ENCODE data around the gene SCTR. TPM values are rescaled to one million over a fixed set of nuclear protein-coding genes. Genes with fewer than 3 reads are reported as not detected.

SCTR gene
- total RNA-seq, 3 donors from 2014 or later = not detected

DNA sequence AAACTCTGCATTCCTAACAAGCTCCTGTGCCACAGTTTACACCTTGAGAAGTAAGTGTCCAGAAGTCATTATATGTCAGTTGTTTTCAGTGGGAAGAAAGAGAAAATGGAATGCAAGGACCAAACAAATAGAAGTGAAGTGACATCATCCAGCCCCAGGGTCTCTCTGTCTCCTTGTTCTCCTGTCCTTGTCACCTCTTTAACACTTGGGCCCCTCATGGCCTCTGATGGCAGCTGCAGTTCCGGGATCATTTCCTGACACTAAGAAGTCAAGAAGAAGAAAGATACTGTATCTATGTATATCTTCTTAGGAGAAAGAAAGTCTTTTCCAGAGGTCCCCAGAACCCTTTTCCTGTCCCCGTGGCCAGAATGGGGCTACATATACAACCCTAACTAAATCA lies 17.2 kb upstream of the SCTR start:
- no peak for DNase-seq
- no peaks in the 10 kb centered on the region for H3K36me3 Mint-ChIP-seq (ENCODE audit: insufficient read depth)
- H3K9me3 Mint-ChIP-seq = no peaks in the 10 kb centered on the region
- no peak overlapping the region for H3K4me3 Mint-ChIP-seq
- ATAC-seq = no peak
- H3K27me3 Mint-ChIP-seq (ENCODE audit: low read depth) = peaks cover 53% of the 10 kb centered on the region
- H3K4me1 Mint-ChIP-seq (ENCODE audit: low read depth) = peaks cover 10% of the 10 kb centered on the region

DNA sequence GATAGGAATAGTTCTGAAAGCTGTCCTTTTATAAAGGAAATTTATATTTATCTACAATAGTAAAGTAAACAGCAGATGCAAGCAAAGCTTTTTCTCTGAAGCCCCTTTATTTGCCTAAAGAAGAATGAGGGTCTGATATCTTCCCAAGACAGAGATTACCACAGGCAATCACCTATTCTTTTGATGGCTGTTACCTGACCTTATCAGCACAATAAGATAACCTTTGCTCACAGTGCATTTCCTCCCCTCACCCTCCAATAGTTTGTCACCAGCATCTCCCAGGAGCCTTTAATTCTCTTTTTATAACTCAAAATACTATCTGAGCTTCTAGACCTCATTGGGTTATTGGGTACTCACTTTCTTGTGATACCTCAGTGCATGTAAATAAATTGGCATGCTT lies 13.5 kb upstream of the SCTR start:
- no peaks in the 10 kb centered on the region for H3K36me3 Mint-ChIP-seq (ENCODE audit: insufficient read depth)
- H3K27me3 Mint-ChIP-seq (ENCODE audit: low read depth) = peaks cover 27% of the 10 kb centered on the region
- no peak overlapping the region for H3K4me3 Mint-ChIP-seq
- DNase-seq (no peak), ATAC-seq (no peak)
- peaks cover 10% of the 10 kb centered on the region for H3K9me3 Mint-ChIP-seq
- no peaks in the 10 kb centered on the region for H3K4me1 Mint-ChIP-seq (ENCODE audit: low read depth)

DNA sequence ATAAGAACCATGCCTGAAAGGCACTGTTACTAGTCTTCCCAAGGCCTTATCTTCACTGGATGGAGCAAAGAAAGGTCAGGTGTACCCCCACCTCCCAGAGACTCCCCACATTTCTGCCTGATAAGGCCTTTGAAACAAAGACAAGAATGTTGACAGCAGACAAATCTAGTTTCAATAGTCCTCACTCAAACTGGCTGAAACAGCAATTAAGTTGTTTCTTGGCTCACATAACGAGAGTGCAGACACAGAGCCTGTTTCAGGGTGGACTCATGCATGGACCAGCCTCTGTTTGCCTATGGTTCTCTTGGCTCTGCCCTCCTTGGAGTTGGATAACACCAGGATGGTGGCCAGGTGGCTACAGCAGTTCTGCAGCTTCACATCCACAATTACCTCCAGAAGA lies 12.4 kb upstream of the SCTR start:
- H3K4me3 Mint-ChIP-seq = no peak overlapping the region
- H3K27me3 Mint-ChIP-seq (ENCODE audit: low read depth) = peaks cover 21% of the 10 kb centered on the region
- DNase-seq (no peak), ATAC-seq (no peak)
- H3K36me3 Mint-ChIP-seq (ENCODE audit: insufficient read depth) = no peaks in the 10 kb centered on the region
- peaks cover 20% of the 10 kb centered on the region for H3K9me3 Mint-ChIP-seq
- no peaks in the 10 kb centered on the region for H3K4me1 Mint-ChIP-seq (ENCODE audit: low read depth)

DNA sequence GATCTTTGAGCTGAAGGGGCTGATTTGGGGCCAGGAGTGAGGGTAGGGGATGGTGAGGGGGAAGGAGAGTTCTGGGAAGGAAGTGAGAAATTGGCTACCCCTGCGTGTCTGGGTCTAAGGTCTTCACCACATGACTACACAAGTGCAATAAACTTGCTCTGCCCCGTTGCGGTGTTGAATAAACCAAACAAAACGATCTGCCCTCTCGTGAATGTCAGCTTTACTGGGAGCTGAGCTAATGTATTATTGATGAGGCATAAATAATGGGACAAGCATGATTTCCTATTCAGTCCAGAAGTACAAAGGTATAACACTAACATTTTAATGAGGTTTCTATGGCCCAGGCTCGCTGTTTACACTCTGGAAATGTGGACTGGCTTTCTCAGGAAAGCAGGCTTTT lies 11.9 kb upstream of the SCTR start:
- Mint-ChIP-seq H3K27me3 (ENCODE audit: low read depth) (peaks cover 16% of the 10 kb centered on the region), H3K36me3 (ENCODE audit: insufficient read depth) (no peaks in the 10 kb centered on the region), H3K9me3 (peaks cover 25% of the 10 kb centered on the region), H3K4me1 (ENCODE audit: low read depth) (no peaks in the 10 kb centered on the region), H3K4me3 (no peak overlapping the region)
- no peak for ATAC-seq
- DNase-seq = no peak

DNA sequence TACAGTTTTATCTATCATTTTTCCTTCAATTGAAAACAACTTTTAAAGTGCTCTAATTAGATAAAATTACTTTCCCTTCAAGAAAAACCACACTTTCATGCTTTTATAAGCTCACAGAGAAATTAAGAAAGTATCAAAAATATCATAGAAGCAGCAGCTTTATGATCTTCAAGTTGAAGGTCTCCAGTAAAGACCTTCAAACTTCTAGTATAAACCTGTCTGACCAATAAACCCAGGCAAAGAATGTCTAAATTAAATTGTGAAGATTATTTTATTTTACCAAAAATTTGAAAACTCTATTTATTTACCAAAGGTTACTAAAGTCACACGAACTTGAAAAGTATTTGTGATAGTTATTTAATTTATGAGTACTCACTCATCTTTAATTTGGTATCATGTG lies 9.3 kb upstream of the SCTR start:
- H3K4me1 Mint-ChIP-seq (ENCODE audit: low read depth) = no peaks in the 10 kb centered on the region
- peaks cover 9% of the 10 kb centered on the region for H3K27me3 Mint-ChIP-seq (ENCODE audit: low read depth)
- no peak for ATAC-seq
- H3K9me3 Mint-ChIP-seq = peaks cover 27% of the 10 kb centered on the region
- no peak for DNase-seq
- no peak overlapping the region for H3K4me3 Mint-ChIP-seq
- no peaks in the 10 kb centered on the region for H3K36me3 Mint-ChIP-seq (ENCODE audit: insufficient read depth)

DNA sequence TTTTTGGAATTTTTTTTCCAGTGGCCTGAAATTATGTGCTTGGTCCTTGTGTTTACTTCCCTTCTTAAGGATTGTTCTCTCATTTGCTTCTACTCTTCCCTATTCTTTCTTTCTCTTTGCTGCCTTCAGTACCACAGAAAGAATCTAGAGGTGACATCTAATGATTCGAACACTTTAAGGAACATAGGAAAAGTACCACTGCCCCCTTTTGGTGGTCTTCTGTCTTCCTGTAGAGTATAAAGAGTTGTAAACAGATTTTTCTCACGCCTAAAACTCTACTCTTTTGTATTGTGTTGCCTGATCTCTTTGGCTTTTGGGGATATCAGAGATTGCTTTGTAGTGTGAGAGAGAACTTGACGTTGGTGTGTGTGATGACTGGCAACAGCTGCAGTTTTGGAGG lies 7.0 kb upstream of the SCTR start:
- no peaks in the 10 kb centered on the region for H3K36me3 Mint-ChIP-seq (ENCODE audit: insufficient read depth)
- no peaks in the 10 kb centered on the region for H3K4me1 Mint-ChIP-seq (ENCODE audit: low read depth)
- H3K4me3 Mint-ChIP-seq = no peak overlapping the region
- peaks cover 8% of the 10 kb centered on the region for H3K27me3 Mint-ChIP-seq (ENCODE audit: low read depth)
- no peak for DNase-seq
- H3K9me3 Mint-ChIP-seq = peaks cover 25% of the 10 kb centered on the region
- ATAC-seq = no peak

DNA sequence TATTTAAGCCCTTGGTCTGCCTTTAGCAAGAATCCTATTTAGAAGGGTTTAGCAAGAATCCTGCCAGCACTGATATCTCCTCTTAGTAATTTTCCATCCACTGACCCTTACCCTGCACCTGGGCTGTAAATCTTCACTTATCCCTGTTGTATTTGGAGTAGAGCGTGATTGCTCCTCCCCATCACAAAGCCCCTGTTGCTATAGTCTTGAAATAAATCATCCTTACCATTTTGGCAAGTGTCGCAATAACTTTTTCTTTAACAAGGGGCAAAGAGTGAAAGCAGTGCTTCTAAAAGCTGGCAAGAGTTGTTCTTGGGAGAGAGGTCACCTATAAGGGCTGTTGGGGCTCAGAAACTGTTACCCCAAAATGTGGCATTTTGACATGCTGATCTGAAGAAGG lies 3.7 kb upstream of the SCTR start:
- DNase-seq (no peak), ATAC-seq (no peak)
- Mint-ChIP-seq H3K4me3 (no peak overlapping the region), H3K4me1 (ENCODE audit: low read depth) (no peaks in the 10 kb centered on the region), H3K9me3 (peaks cover 18% of the 10 kb centered on the region), H3K36me3 (ENCODE audit: insufficient read depth) (no peaks in the 10 kb centered on the region), H3K27me3 (ENCODE audit: low read depth) (peaks cover 32% of the 10 kb centered on the region)

DNA sequence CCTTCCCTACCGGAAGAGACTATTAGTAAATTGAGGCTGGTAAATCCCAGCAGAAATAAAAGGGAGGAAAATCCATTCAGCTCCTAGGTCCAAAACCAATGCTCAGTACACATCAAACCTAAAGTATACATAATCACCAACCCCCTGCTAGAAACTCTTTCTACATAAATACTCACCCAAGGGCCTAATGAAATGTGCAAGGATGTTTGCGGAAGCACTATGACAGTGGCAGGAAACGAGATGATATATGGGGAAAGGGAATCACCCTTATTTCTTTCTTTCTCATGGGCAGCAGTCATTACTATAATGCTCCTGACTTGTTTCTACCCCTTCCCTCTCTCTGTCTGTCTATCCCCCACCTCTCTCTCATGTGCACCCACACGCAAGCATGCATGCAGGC lies 1.3 kb upstream of the SCTR start:
- DNase-seq (no peak), ATAC-seq (no peak)
- no peak overlapping the region for H3K4me3 Mint-ChIP-seq
- H3K9me3 Mint-ChIP-seq = no peaks in the 10 kb centered on the region
- H3K36me3 Mint-ChIP-seq (ENCODE audit: insufficient read depth) = no peaks in the 10 kb centered on the region
- peaks cover 51% of the 10 kb centered on the region for H3K27me3 Mint-ChIP-seq (ENCODE audit: low read depth)
- H3K4me1 Mint-ChIP-seq (ENCODE audit: low read depth) = no peaks in the 10 kb centered on the region

DNA sequence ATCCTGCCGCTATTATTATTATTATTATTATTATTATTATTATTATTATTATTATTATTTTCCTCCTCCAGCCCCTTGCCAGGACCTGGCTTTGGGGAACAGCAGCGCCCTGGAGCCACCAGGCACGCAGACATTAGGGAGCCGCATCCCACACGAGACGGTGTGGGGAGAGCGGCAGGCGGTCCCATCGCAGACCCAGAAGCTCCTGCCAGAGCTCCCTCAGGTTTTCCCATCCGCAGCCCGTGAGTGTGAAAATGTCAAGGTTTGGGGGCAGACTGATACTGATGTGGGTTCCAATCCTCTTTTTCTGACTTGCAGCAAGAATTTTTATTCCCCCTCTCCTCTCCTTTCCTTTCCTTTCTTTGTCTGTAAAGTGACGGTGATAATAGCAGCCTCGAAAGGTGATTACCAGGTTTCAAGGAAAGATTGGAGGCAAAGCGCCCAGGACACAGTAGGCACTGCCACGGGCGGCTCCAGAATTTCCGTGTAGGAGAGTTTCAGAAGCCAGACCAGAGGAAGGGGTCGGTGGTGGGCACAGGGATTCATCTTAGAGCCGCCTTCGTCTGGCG lies 816 bp downstream of the SCTR start:
- ATAC-seq (no peak), DNase-seq (no peak)
- H3K36me3 Mint-ChIP-seq (ENCODE audit: insufficient read depth) = no peaks in the 10 kb centered on the region
- H3K9me3 Mint-ChIP-seq = no peaks in the 10 kb centered on the region
- H3K4me1 Mint-ChIP-seq (ENCODE audit: low read depth) = no peaks in the 10 kb centered on the region
- H3K27me3 Mint-ChIP-seq (ENCODE audit: low read depth) = peaks cover 45% of the 10 kb centered on the region
- H3K4me3 Mint-ChIP-seq = no peak overlapping the region

DNA sequence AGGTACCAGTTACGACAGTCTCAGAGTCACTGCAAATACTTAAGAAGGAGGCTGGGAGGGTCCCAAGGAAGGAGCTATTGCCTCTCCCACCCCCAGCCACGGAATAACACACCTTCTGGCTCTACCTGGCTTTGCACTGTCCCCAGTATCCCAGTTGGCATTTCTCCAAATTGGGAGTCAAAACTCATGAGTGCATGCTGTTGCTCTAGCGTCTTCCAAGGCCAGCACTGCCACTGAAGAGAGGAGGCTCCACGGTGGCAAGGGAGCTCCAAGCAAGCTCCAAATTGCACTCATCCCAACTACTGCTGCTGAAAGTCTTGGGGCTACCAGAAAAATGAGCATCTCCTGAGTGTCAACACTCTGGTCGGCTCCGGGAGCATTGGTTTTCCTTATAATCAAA lies 1.6 kb downstream of the SCTR start:
- Mint-ChIP-seq H3K36me3 (ENCODE audit: insufficient read depth) (no peaks in the 10 kb centered on the region), H3K27me3 (ENCODE audit: low read depth) (peaks cover 48% of the 10 kb centered on the region), H3K4me3 (no peak overlapping the region), H3K4me1 (ENCODE audit: low read depth) (no peaks in the 10 kb centered on the region), H3K9me3 (no peaks in the 10 kb centered on the region)
- ATAC-seq (no peak), DNase-seq (no peak)

DNA sequence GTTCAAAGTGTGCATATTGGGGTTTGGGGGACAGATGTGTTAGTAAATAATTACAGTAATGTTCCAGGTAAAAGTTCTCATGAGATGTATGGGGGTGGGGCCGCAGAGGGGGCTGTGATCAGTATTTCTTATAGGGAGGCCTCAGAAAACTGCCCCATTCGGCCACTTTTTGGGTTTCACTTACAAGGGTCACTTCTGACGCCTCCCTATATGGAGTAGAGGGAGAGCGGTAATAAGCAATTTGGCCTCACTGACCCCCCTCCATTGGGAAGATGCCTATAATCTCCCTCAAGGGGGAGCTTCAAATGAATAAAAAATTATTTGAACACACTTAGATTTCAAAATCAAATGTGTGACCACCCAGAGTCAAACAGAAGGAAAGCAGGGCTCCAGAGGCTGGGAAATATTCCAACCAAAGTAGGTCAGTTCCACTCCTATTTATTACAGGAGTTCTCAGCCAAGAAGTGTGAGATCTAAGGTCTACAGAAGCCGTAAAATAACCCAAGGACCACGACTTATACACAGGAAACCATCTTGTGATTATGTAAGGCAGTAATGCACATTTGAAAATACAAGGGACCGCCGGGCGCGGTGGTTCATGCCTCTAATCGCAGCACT lies 2.7 kb downstream of the SCTR start:
- ATAC-seq = no peak
- H3K36me3 Mint-ChIP-seq (ENCODE audit: insufficient read depth) = no peaks in the 10 kb centered on the region
- no peaks in the 10 kb centered on the region for H3K9me3 Mint-ChIP-seq
- H3K4me3 Mint-ChIP-seq = no peak overlapping the region
- DNase-seq = no peak
- no peaks in the 10 kb centered on the region for H3K4me1 Mint-ChIP-seq (ENCODE audit: low read depth)
- H3K27me3 Mint-ChIP-seq (ENCODE audit: low read depth) = peaks cover 48% of the 10 kb centered on the region

DNA sequence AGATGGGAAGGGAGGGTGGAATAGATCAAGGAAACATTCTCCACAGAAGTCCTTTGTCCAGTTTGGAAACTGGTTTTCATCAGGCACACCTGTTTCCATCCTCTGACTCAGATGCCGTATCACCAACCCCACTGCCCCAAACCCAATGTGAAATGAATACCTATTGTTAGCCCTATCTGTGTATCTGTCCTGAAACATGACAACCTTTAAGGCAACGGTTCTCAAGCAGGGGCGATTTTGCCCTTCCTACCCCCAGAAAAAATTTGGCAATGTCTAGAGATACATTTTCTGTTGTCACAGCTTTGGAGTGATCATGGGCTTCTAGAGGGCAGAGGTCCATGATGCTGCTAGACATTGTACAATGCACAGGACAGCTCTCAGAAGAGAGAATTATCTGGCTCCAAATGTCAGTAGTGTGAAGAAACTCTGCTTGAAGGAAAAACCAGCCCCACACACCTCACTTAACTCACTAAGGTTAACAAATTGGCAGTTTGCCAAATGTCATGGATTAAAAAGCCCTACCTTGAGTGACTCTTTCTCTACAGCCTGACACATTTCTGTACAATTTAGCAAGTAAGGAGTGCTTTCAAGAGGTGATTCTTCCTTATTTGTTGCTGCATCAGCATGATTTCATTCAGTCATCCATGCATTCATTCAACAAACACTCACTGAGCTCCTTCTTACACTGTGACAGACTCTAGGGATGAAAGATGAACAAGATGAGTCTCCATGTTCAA lies 3.4 kb downstream of the SCTR start:
- no peak for ATAC-seq
- Mint-ChIP-seq H3K4me3 (no peak overlapping the region), H3K27me3 (ENCODE audit: low read depth) (peaks cover 50% of the 10 kb centered on the region), H3K9me3 (no peaks in the 10 kb centered on the region), H3K4me1 (ENCODE audit: low read depth) (no peaks in the 10 kb centered on the region), H3K36me3 (ENCODE audit: insufficient read depth) (no peaks in the 10 kb centered on the region)
- no peak for DNase-seq

DNA sequence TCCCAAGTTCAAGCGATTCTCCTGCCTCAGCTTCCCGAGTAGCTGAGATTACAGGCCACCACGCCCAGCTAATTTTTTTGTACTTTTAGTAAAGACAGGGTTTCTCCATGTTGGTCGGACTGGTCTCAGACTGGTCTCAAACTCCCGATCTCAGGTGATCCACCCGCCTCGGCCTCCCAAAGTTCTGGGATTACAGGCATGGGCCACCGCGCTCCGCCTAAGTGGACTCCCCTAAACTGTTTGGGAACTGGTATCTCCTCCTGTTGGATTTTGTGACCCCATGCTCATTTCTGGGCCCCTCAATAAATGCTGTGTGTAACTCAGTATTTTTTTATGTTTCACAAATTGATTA lies 5.2 kb downstream of the SCTR start:
- Mint-ChIP-seq H3K36me3 (ENCODE audit: insufficient read depth) (no peaks in the 10 kb centered on the region), H3K4me1 (ENCODE audit: low read depth) (no peaks in the 10 kb centered on the region), H3K4me3 (no peak overlapping the region), H3K9me3 (no peaks in the 10 kb centered on the region), H3K27me3 (ENCODE audit: low read depth) (peaks cover 43% of the 10 kb centered on the region)
- no peak for DNase-seq
- ATAC-seq = no peak

DNA sequence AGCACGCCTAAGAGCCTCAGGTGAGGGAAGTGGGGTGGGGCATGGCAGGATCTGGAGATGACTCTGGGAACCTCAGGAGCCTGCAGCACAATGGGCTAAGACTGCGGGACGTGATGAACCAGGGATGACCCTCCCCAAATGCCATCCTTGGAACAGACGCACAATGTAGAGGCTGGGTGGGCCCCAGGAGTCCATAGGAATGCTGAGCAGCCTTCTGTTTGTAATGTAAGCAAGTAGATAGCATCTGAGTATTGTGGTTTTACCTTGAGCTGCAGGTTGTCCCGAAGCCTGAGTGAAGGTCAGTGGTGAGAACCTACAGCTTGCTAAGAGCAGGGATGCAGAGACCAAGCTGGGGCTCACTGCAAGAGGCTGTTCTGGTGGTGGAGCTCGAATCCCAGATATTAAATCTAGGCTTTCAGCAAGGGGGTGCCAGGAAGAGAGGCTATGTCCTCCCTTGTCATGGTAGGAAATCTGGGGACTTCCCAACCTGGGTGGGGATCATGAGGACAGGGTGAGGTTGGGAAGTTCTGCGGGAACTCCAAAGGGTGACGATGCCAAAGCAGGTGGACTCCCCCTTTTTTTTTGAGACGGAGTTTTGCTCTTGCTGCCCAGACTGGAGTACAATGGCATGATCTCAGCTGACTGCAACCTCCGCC lies 5.8 kb downstream of the SCTR start:
- Mint-ChIP-seq H3K9me3 (no peaks in the 10 kb centered on the region), H3K36me3 (ENCODE audit: insufficient read depth) (no peaks in the 10 kb centered on the region), H3K4me1 (ENCODE audit: low read depth) (no peaks in the 10 kb centered on the region), H3K4me3 (no peak overlapping the region), H3K27me3 (ENCODE audit: low read depth) (peaks cover 42% of the 10 kb centered on the region)
- no peak for DNase-seq
- no peak for ATAC-seq

DNA sequence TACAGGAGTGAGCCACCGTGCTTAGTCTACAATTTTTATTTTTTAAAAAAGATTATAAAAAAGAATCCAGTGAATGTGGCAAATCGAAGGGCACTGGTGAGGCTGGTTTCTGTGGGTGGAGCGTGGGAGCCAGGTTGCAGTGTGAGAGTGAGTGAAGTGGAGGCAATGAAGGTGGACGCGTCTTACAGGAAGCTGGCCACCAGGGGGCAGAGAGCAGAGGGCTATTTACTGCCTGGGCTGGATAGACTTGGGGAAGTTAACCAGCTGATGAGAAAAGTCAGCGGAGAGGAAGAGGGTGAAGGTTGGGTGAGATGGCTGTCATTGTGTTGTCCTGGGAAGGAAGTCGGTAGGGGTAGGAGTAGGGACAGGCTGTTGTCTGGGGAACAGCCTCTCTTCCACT lies 6.8 kb downstream of the SCTR start:
- H3K27me3 Mint-ChIP-seq (ENCODE audit: low read depth) = peaks cover 34% of the 10 kb centered on the region
- H3K36me3 Mint-ChIP-seq (ENCODE audit: insufficient read depth) = no peaks in the 10 kb centered on the region
- no peaks in the 10 kb centered on the region for H3K4me1 Mint-ChIP-seq (ENCODE audit: low read depth)
- no peaks in the 10 kb centered on the region for H3K9me3 Mint-ChIP-seq
- ATAC-seq (peak in 1 of 2 donors; percentile 40), DNase-seq (peak; percentile 9)
- no peak overlapping the region for H3K4me3 Mint-ChIP-seq

All from activated T-cell treated with anti-CD3 and anti-CD28 coated beads, Interleukin-2, amount 50 U/mL, for 4 hours (primary cell).